Gastroesophageal sphincter (tissue), 3 donors: ENCODE results near the gene ADIPOR2.

Experiments
- POLR2A ChIP-seq, 2 donors: fragments of 450-650 bp; IDR thresholded peaks; one replicate each; pipeline ENCODE4 v1.6.1; 2017; ENCODE audit warnings: antibody characterized with exemption in 2 of 2, mild to moderate bottlenecking in 2 of 2, moderate library complexity in 1 of 2
- TF ChIP-seq, protein P1 (sequence below), 4 experiments: fragments of 200-600 bp in 2 of 4; fragments of 450-650 bp in 2 of 4; sonication (generic) in 1 of 4; IDR thresholded peaks; one replicate each; pipeline ENCODE4 v1.5.1; 2017 to 2019; ENCODE audit warnings: antibody characterized with exemption in 4 of 4, mild to moderate bottlenecking in 2 of 4, moderate library complexity in 2 of 4

DNA sequence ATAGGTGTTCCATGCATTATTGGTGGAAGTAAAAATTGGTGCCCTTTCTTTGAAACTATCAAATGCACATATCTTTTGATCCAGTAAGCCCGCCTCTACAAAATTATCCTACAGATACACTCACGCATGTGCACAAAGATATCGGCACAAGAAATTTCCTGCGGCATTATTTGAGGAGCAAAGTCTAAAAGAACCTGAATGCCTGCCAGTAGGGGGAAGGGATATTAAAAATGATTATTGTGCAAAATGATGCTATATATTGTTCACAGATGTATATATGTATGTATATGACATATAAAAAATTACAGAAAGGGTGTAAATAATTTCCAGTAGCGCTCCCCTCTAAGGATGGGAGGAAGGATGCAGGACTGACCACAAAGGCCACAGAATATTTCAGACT is 24.7 kb upstream of the ADIPOR2 start:
- TF ChIP-seq, protein P1, sequence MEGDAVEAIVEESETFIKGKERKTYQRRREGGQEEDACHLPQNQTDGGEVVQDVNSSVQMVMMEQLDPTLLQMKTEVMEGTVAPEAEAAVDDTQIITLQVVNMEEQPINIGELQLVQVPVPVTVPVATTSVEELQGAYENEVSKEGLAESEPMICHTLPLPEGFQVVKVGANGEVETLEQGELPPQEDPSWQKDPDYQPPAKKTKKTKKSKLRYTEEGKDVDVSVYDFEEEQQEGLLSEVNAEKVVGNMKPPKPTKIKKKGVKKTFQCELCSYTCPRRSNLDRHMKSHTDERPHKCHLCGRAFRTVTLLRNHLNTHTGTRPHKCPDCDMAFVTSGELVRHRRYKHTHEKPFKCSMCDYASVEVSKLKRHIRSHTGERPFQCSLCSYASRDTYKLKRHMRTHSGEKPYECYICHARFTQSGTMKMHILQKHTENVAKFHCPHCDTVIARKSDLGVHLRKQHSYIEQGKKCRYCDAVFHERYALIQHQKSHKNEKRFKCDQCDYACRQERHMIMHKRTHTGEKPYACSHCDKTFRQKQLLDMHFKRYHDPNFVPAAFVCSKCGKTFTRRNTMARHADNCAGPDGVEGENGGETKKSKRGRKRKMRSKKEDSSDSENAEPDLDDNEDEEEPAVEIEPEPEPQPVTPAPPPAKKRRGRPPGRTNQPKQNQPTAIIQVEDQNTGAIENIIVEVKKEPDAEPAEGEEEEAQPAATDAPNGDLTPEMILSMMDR (IDR thresholded peaks at IDR 0.05) = no peak
- no peak for TF ChIP-seq POLR2A (IDR thresholded peaks at IDR 0.05)
